ENCODE results near the gene ATAD1.
"Not testable (repeated sequence)": the region's sequence is repeated elsewhere in the genome, so short reads cannot be mapped to it uniquely, and the experiment has no call there.

ATAD1 gene

GRCh38 chr10:87757685-87758084, 60.3 kb downstream of the ATAD1 start:
- no peak for DNase-seq (ENCODE audit: low read depth, low spot score)

DNA sequence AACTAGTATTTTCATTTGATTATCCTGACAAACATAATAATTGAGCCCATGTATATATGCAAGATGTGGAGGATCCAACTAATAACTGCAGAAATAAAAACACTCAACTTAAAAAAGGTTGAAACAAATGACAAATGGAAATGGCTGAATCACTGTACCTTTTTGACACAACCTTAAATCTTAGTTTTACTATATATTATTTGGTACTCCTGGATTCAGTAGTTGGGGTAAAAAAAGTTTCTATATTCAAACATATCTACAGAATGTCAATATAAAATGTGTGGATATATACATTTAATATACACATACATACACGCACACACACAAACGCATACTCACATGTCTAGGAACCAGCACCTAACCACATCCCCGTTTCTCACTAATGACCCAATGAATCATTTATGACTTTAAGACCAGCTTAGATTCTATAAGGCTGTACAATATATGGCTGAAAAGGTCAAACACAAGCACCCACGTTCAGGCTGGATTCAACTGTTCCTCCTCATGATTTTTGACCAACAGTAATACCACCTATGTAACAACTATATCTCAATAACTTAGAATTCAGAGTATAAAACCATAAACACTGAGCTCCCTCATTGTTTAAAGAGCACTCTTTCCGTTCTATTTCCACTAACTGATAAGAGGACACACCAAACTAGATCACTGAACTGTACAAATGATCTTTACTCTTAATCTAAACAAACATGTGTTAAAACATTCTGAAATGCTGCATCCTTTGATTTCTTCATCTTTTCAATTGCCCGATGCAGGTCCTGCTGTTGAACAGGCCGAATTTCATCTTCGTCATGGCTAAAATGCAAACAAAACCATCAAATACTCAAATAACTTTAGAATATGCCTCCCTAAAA, 63.8 kb downstream of the ATAD1 start:
- DNase-seq (ENCODE audit: low read depth, low spot score), result no peak

DNA sequence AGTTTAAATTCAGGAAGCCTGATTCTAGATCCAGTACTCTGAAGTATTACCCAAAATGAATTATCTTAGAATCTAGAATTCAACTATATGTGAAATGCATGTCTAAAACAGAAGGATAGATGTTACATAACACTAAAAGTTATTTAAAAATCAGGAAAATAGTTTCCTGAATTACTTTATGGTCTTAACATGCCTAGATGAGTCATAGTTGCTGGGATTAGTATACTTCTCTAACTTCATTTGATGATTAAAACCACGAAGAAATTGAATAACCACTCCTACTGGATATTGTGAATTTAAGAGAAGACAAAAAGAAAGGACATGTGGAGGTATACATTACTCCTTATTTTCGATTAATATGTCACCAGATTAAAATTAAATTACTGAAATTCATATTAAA, 65.5 kb downstream of the ATAD1 start:
- no peak for DNase-seq (ENCODE audit: low read depth, low spot score)

DNA sequence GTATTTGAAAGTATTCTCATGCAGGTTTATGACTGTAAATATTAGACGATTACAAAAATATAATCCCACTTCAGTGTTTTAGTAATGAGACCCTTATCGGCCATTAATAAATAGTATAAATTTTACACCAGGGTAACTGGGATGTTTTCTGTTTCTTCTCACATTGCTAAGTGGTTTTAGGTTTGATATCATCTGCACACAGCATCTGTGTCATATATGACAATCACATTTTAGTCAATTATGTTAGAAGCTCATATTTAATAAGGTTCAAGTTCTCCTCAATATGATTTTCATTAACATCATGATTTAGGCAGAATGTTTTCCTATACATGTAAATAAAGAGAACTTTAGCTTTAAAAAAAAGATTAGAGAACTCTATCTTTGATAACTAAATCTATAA, 66.8 kb downstream of the ATAD1 start:
- DNase-seq (ENCODE audit: low read depth, low spot score), result no peak

DNA sequence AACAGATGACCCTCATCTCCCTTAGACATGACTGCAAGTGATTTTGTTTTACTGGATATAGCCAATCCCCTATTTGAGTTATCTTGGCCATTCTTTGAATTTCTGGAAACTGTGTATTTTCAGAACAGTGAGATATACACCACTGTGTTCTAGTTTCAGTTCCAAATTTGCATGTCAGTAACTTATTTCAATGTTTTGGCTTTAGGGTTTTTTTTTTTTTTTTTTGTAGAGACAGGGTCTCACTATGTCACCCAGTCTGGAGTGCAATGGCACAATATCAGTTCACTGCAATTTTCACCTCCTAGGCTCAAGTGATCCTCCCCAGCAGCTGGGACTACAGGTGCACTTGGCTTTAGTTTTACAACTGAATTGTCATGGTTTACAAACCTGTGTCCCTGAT, 67.2 kb downstream of the ATAD1 start:
- DNase-seq (ENCODE audit: low read depth, low spot score), result no peak

- DNase-seq (ENCODE audit: low read depth, low spot score), result no peak
Measured at GRCh38 chr10:87750001-87750671, 67.9 kb downstream of the ATAD1 start.

DNA sequence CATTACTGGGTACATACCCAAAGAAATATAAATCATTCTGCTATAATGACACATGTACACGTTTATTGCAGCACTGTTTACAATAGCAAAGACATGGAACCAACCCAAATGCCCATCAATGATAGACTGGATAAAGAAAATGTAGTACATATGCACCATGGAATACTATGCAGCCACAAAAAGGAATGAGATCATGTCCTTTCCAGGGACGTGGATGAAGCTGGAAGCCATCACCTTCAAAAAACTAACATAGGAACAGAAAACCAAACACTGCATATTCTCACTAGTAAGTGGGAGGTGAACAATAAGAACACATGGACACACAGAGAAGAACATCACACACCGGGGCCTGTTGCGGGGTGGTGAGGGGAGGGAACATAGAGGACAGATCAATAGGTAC, 69.8 kb downstream of the ATAD1 start:
- not testable (repeated sequence) for DNase-seq (ENCODE audit: low read depth, low spot score)

DNA sequence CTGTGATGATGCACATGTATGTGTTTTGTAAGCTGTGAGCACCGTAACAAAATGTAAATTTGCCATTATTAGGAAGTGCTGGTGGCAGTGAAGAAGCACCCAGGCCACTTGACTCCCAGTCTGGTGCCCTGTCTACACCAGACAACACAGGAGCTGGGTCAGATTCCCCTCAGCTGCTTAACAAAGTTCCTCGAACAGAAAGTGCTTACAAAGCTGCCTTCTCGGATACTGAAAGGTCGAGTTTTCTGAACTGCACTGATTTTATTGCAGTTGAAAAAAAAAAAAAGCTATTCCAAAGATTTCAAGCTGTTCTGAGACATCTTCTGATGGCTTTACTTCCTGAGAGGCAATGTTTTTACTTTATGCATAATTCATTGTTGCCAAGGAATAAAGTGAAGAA, 71.1 kb downstream of the ATAD1 start:
- DNase-seq (ENCODE audit: low read depth, low spot score), result no peak

GRCh38 chr10:87744606-87745005, 73.4 kb downstream of the ATAD1 start:
- DNase-seq (ENCODE audit: low read depth, low spot score), result no peak

GRCh38 chr10:87742992-87743610, 74.9 kb downstream of the ATAD1 start:
- not testable (repeated sequence) for DNase-seq (ENCODE audit: low read depth, low spot score)

DNA sequence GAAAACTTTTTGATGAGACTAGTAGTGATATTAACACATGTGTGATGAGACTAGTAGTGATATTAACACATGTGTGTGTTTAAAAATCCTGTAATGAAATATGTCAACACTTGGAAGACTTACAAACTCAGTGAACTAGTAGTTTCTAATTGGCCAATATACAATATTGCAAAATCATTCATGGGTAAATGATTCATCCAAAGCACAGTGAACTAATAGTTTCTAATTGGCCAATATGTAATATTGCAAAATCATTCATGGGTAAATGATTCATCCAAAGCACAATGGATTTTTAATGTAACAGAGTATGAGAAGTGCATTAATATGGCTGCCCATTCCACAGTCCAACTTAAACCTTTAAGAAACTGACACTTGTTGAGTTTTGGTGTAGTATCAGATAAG, 77.8 kb downstream of the ATAD1 start:
- no peak for DNase-seq (ENCODE audit: low read depth, low spot score)

GRCh38 chr10:87739703-87740102, 78.3 kb downstream of the ATAD1 start:
- no peak for DNase-seq (ENCODE audit: low read depth, low spot score)

- DNase-seq (ENCODE audit: low read depth, low spot score), result not testable (repeated sequence)
Measured at GRCh38 chr10:87738253-87738652, 79.8 kb downstream of the ATAD1 start.

- DNase-seq (ENCODE audit: low read depth, low spot score), result peak; percentile 45
Measured at GRCh38 chr10:87734987-87735827, 82.8 kb downstream of the ATAD1 start.

DNA sequence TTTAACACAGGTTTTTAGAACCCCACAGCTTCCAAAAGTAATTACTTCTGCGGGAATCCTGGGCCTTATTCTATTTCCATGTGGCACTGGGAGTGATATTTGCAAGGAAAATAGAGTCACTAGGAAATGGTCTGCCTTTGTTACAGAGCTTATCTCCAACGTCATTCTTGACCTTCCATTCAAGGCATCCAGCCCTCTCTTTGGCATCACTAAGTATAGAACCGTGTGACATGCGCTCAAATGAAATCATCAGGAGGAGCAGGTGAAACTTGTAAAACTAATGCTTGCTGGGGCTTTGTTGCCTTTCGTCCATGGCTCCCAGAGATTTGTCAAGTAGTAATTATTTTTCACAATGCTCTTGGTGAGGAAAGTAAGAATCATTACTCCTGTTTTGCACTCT, 84.9 kb downstream of the ATAD1 start:
- DNase-seq (ENCODE audit: low read depth, low spot score), result no peak

GRCh38 chr10:87729940-87730339, 88.1 kb downstream of the ATAD1 start:
- no peak for DNase-seq (ENCODE audit: low read depth, low spot score)

- no peak for DNase-seq (ENCODE audit: low read depth, low spot score)
Measured at GRCh38 chr10:87724789-87725188, 93.2 kb downstream of the ATAD1 start.

- DNase-seq (ENCODE audit: low read depth, low spot score), result no peak
Measured at GRCh38 chr10:87723500-87723899, 94.5 kb downstream of the ATAD1 start.

- no peak for DNase-seq (ENCODE audit: low read depth, low spot score)
Measured at GRCh38 chr10:87722716-87723115, 95.3 kb downstream of the ATAD1 start.

GRCh38 chr10:87721781-87722180, 96.2 kb downstream of the ATAD1 start:
- DNase-seq (ENCODE audit: low read depth, low spot score), result no peak

DNA sequence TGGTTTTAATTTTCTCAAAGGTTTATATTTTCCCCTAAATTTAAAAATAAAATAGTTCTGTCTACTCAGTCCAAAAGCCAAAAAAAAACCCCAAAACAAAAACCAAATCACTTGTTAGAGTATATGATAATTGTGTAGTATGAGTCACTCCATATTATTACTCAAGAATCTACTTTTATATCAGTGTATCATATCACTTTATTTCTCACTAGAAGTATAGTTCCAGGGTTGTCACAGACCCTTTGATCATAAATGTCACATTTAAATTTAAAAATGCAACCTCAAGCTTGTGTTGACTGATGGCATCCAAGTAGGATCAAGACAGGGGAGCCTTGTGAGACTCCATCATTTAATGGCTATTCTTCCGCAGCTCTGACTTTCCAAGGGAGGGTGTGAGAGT, 97.4 kb downstream of the ATAD1 start:
- DNase-seq (ENCODE audit: low read depth, low spot score), result no peak

- no peak for DNase-seq (ENCODE audit: low read depth, low spot score)
Measured at GRCh38 chr10:87716348-87716670, 101.7 kb downstream of the ATAD1 start.

All from iPS DF 19.7 (cell line).